ENCODE results near the gene ITGB6.

DNA sequence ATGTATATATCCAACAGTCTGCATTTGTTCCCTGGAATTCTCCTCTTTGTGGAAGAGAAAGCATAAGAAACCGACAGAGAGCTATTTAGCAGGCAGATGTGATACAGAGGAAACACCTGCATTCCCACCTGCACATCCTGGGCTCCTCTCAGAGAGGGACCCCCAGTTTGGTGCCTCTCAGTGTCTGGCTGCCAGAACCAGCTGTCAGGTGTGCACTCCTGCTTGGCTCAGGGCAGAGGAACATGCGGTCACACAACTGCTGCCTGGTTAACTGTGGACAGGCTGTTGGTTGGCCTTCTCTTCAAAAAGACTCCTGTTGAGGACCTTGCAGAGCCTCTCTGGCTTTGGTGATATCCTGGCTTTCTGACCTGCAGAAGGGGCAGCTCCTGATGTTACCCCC is 54.6 kb downstream of the ITGB6 start:
- no peak for TF ChIP-seq POLR2A (IDR thresholded peaks at IDR 0.05)
- TF ChIP-seq, protein P1, sequence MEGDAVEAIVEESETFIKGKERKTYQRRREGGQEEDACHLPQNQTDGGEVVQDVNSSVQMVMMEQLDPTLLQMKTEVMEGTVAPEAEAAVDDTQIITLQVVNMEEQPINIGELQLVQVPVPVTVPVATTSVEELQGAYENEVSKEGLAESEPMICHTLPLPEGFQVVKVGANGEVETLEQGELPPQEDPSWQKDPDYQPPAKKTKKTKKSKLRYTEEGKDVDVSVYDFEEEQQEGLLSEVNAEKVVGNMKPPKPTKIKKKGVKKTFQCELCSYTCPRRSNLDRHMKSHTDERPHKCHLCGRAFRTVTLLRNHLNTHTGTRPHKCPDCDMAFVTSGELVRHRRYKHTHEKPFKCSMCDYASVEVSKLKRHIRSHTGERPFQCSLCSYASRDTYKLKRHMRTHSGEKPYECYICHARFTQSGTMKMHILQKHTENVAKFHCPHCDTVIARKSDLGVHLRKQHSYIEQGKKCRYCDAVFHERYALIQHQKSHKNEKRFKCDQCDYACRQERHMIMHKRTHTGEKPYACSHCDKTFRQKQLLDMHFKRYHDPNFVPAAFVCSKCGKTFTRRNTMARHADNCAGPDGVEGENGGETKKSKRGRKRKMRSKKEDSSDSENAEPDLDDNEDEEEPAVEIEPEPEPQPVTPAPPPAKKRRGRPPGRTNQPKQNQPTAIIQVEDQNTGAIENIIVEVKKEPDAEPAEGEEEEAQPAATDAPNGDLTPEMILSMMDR (IDR thresholded peaks at IDR 0.05) = no peak

Data from uterus (tissue), 2 donors.